Fibroblast of skin of left quadriceps (primary cell): ENCODE results near the gene SUMO4.
A peak's percentile ranks its signal among the peaks of the same experiment; 100 is the strongest.
"Not testable (repeated sequence)": the region's sequence is repeated elsewhere in the genome, so short reads cannot be mapped to it uniquely, and the experiment has no call there.

ENCODE experiments used
- DNase-seq, 2 experiments: peaks; one replicate each; pipeline ENCODE4 v3.0.0-alpha.2; 2013; ENCODE audit warnings: low read depth in 2 of 2

Gene SUMO4

GRCh38 chr6:149431905-149432775, 32.1 kb downstream of the SUMO4 start:
- peak; percentile 40 to 46 for DNase-seq

DNA sequence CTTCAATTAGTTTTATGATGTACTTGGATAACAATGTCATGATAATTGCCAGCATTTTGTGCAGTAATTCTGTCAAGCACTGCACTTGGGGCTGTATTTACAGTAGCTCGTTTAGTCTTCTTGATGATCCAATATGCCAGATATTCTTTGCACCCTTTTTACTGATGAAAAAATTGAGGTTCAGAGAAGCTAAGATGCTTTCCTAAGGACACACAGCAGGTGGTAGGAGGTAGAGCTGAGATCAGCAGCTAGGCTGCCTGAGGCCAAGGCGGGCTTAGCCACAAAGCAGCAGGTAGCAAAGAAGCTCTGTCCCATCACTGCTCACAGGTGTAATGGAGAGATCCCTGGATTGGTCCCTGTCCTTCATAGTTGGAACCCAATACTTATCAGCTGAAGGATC, 33.3 kb downstream of the SUMO4 start:
- no peak for DNase-seq

GRCh38 chr6:149433881-149434280, 33.8 kb downstream of the SUMO4 start:
- peak in 1 of 2 experiments; percentile 39 for DNase-seq

- DNase-seq = no peak
Measured at GRCh38 chr6:149435919-149436586, 36.0 kb downstream of the SUMO4 start.

DNA sequence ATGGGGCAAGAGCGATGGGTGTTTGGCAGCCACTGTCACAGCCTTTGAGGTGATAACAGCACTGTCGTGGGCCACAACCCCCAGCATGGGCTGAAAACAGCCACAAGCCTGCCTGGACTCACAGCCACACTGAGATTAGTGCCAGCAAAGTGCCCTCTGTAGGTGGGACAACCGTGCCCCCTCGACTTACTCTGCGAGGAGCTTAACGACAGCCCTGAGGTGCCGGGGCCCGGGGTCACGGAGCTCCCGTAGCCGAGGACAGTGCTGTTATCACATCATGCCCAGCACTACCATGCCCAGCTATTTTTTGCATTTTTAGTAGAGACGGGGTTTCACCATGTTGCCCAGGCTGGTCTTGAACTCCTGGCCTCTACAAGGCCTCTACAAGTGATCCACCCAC, 36.6 kb downstream of the SUMO4 start:
- no peak for DNase-seq

GRCh38 chr6:149437212-149437611, 37.1 kb downstream of the SUMO4 start:
- no peak for DNase-seq

DNA sequence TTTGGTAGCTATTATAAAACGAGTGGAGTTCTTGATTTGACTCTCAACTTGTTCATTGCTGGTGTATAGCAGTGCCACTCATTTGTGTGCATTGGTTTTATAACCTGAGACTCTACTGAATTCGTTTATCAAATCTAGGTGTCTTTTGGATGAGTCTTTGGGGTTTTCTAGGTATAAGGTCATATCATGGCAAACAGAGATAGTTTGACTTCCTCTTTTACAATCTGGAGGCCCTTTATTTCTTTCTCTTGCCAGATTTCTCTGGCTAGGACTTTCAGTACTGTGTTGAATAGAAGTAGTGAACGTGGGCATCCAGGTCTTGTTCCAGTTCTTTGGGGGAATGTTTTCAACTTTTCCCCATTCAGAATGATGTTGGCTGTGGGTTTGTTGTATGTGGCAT, 38.8 kb downstream of the SUMO4 start:
- DNase-seq = no peak

DNA sequence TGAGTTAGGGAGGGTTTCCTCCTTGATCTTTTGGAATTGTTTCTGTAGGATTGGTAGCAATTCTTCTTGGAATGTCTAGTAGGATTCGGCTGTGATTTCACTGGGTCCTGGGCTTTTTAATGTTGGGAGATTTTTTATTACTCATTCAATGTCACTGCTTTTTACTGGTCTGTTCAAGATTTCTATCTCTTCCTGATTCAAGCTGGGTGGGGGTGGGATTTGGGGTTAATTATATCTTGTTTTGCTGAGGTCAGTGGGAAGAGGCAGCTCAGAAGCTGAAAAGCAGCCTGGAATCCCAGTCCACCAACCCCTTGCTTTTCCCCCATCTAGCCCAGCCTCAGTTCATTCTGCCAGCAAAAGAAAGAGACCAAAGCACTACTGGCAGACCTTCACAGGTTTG, 39.6 kb downstream of the SUMO4 start:
- DNase-seq = no peak

DNA sequence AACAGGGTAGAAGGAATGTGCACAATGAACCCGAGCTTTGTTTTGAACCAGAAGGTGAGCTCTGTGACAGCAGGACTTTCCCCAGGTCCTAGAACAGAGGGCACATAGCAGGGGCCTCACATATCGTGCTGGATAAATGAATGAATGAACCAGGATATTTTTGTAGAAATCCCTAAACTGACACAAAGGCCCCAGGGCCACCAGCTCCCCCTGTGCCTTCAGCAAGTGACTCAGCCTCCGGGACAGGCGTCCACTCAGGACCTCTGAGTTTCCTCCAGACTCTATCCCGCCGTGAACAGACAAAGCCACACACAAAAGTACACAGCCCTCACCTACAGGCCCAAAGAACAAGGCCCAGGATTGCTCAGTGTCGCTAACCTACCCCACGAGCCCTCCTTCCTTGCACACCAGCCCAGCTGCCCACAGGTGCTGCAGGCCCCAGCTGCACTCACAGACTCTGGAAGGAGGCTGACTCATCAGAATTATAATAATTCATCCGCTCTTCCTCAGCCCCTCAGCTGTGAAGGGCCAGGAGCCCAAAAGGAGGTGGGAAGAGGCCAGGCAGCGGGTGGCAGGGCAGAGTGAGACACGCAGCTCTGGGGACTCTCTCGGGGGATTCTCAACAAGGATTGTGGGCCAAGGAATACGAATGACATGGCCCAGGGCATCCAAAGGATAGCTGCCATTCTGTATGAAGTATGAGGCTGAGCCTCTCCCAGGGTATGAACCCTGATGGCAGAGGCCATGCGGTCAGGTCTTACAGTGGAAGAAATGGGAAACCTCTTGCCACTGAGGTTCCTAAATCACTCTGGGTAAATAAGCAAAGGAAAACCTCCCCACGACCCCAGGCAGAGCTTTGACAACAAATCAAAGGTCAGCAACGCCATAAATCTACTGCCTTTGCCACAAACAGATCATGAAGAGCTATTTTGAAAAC, 40.9 kb downstream of the SUMO4 start:
- no peak for DNase-seq

- no peak for DNase-seq
Measured at GRCh38 chr6:149441740-149442139, 41.7 kb downstream of the SUMO4 start.

GRCh38 chr6:149443411-149444181, 43.5 kb downstream of the SUMO4 start:
- DNase-seq = peak; percentile 81 to 84

GRCh38 chr6:149444360-149445094, 44.5 kb downstream of the SUMO4 start:
- not testable (repeated sequence) for DNase-seq

GRCh38 chr6:149445095-149445466, 45.0 kb downstream of the SUMO4 start:
- DNase-seq = no peak

GRCh38 chr6:149445573-149445972, 45.5 kb downstream of the SUMO4 start:
- no peak for DNase-seq

DNA sequence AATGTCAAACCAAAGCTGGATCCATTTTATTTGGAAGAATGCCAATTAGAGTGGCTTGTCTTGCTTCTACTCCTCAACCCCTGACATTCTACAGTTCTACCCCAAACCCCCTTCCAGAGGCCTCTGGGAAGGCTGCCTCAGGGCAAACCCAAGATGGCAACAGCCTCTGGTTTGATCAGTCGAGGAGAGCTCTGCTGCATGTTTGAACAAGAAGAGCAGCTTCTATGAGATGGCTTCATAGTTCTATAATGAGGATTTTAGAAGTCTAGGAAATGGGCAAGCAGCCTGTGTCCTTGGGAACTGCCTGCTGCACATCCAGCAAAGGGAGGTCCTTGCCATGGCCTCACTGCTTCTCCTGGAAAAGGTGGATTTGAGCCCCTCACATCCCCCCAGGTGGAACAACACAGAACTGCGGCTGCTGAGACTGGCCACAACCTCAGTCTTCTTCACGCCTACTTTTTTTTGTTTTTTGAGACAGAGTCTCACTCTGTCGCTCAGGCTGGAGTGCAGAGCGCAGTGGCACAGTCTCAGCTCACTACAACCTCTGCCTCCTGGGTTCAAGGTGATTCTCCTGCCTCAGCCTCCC, 46.8 kb downstream of the SUMO4 start:
- no peak for DNase-seq

GRCh38 chr6:149448821-149449453, 48.9 kb downstream of the SUMO4 start:
- DNase-seq = no peak

GRCh38 chr6:149449831-149450678, 50.0 kb downstream of the SUMO4 start:
- no peak for DNase-seq
